GM12874 (cell line): ENCODE results near the gene GRIP2.

ENCODE experiments used
- CTCF ChIP-seq: IDR thresholded peaks from 2 replicates; pipeline ENCODE4 v1.5.1; 2011; ENCODE audit warnings: low read depth, mild to moderate bottlenecking, control low read depth, low read length, moderate library complexity; ENCODE audit not compliant: insufficient read depth

The GRIP2 gene

GRCh38 chr3:14491396-14492190 lies 48.5 kb downstream of the GRIP2 start:
- TF ChIP-seq CTCF: no peak

- no peak for TF ChIP-seq CTCF
Measured at GRCh38 chr3:14490831-14491230, 49.3 kb downstream of the GRIP2 start.

GRCh38 chr3:14490255-14490654 lies 49.9 kb downstream of the GRIP2 start:
- TF ChIP-seq CTCF: no peak

GRCh38 chr3:14489641-14490040 lies 50.5 kb downstream of the GRIP2 start:
- no peak for TF ChIP-seq CTCF

GRCh38 chr3:14488286-14489041 lies 51.7 kb downstream of the GRIP2 start:
- TF ChIP-seq CTCF: no peak

- no peak for TF ChIP-seq CTCF
Measured at GRCh38 chr3:14487821-14488220, 52.3 kb downstream of the GRIP2 start.

GRCh38 chr3:14487086-14487485 lies 53.1 kb downstream of the GRIP2 start:
- TF ChIP-seq CTCF: no peak
